Ishikawa (cell line): ENCODE data around the gene SLC35F6.

ENCODE experiments used
- EP300 ChIP-seq: IDR thresholded peaks from 2 replicates; pipeline ENCODE4 v1.6.1; 2012; ENCODE audit warnings: borderline replicate concordance
- TAF1 ChIP-seq: IDR thresholded peaks from 2 replicates; pipeline ENCODE4 v1.6.1; 2012; ENCODE audit warnings: low read depth, mild to moderate bottlenecking
- TCF12 ChIP-seq: IDR thresholded peaks from 2 replicates; pipeline ENCODE4 v1.6.1; 2012; ENCODE audit warnings: low read depth
- TEAD4 ChIP-seq: IDR thresholded peaks from 2 replicates; pipeline ENCODE4 v1.6.1; 2012

GRCh38 chr2:26738481-26738880 is 25.6 kb upstream of the SLC35F6 start:
- TF ChIP-seq TEAD4 (no peak), TAF1 (no peak), EP300 (no peak), TCF12 (no peak)
